GM12874 (cell line): Measurements from ENCODE around the gene AIFM3.

Experiments used
- CTCF ChIP-seq: IDR thresholded peaks from 2 replicates; pipeline ENCODE4 v1.5.1; 2011; ENCODE audit warnings: low read depth, mild to moderate bottlenecking, control low read depth, low read length, moderate library complexity; ENCODE audit not compliant: insufficient read depth

AIFM3 gene

DNA sequence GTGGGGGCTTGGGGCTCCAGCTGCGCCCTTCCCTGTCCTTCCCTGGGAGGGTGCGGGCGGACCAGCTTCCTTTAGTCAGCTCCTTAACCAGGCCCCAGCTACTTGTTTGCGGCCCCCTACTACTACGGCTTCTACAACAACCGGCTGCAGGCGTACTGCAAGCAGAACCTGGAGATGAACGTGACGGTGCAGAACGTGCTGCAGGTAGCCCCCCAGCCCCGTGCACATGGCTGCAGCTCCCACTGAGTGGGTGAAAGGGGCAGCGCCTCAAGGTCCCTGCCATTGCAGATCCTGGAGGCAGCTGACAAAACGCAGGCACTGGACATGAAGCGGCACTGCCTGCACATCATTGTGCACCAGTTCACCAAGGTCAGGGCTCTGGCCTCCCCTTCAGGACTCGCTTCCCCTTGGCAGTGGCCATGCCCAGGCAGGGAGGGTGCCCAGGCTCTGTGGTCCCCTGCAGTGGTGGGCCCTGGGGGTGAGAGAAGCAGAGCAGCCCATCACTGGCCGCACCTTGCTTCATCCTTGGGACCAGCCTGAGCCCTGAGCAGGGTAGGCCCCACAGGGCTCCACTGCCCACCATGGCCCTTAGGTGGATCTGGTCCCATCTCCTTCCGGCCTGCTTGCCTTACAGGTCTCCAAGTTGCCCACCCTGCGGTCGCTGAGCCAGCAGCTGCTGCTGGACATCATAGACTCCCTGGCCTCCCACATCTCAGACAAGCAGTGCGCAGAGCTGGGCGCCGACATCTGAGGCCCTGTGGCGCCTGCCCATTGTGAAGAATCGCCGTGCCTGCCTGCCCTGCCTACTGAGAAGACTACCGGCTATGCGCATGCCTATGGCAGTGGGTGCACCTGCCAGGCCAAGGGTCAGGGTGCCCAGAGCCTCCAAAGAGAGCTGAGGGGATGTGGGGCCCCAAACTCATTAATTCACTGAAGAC is 29.8 kb downstream of the AIFM3 start:
- no peak for TF ChIP-seq CTCF

DNA sequence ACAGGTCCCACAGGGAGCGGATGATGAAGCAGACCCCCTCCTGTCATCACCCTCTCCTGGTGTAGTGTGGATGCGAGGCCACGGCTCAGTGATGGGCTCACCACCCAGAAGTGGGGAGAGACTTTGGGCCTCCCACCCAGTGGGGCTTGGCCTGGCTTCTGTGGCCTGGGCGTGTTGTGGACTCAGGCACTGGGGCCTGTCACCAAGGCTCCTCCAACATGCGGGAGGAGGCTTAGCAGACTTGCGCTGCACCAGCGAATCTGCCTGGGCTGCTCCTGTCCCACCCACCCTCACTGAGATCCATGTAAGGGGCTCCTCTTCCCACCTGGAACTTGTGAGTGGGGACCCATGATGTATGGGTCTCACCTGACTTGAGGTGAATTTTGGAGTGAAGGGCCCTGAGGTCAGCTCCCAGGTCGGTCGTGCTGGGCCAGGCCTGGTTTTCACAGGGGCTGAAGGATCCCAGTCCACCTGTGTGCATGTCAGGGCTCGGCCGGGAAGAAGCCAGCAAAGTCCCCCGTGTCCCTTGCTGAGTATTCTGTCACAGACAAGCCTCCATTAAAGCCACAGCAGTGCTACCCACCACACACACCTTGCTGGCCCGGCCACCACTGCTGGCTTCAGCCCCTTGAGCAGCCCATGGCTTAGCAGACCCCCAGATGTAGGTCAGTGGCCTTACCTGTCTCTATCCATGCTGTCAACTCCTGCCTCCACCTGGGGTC is 30.6 kb downstream of the AIFM3 start:
- no peak for TF ChIP-seq CTCF

DNA sequence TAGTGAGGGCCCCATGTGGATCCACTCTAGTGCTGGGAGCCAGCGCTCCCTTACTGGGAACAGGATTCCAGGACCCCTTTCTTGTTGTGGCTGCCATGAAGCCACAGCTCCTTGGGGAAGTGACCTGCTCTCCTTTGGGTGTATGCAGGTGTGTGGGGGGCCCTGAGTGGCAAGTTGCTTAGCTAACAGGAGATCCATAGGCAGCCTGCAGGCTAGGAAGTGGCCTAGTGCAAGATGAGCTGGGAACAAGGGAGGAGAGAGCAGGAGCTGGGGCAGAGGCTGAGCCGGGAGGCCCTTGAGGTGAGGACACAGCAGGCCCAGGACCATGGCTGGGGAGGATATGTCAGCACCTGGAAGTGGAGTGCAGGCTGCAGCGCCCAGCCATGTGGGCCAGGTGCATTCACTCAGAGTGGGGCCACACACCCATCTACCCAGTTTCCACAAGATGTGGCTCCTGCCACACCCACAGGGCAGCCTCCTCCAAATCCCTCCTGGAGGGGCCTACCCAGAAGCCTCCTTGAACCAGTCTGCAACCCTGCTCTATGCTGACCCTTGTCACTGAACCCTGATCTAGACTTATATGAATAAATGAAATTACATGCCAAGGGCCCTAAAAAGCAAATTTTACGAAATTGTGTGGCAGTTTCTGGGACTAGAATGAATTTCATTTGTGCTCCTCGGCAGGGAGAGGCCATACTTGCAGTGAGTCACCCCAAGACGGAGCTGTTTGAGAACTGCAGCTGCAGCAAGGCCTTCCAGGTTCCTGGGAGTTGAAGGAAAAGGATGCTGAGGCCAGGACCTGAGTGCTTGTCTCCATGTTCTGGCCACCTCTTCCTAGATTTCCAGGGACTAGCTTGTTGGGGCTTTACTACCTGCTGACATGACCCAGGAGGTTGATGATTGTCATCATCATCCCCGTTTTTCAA is 31.6 kb downstream of the AIFM3 start:
- TF ChIP-seq CTCF: no peak

DNA sequence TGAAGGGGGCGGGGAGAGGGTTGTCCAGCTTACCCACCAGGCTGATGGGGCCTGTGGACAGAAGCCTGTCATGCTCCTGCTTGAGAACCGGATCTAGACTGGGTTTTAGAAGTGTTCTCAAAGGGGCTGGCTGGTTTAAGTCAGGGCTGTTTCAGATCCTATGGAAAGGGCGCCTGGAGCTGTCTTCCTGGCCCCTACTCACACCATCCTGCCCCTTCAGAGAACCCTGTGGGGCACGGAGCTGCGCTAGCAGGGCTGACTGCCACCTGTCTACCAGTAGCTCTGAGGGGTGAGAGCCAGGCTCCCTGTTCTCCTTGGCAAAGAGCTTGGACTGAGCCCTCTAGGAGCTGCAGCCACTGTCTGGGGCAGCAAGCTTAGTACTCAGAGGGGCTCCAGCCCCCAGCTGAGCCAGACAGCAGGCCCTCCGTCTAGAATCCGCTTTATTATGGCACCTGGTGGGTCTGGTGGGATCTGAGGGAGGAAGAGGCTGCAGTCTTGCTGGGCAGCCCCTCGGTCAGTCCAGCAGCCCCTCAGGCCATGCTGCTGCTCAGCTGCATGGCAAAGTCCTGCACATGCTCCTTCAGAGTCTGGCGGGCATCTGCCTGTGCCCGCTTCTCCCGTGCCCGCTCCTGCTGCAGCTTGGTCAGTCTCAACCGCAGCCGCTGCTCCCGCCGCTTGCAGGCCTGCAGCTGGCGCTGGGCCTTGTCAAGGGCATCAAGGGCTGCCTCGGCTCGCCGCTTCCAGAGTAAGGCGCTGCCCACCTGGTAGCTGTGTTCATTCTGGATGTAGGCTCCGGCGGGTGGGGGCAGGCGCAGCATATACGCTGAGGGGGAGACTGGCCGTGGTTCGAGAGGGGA is 32.5 kb downstream of the AIFM3 start:
- TF ChIP-seq CTCF: no peak

DNA sequence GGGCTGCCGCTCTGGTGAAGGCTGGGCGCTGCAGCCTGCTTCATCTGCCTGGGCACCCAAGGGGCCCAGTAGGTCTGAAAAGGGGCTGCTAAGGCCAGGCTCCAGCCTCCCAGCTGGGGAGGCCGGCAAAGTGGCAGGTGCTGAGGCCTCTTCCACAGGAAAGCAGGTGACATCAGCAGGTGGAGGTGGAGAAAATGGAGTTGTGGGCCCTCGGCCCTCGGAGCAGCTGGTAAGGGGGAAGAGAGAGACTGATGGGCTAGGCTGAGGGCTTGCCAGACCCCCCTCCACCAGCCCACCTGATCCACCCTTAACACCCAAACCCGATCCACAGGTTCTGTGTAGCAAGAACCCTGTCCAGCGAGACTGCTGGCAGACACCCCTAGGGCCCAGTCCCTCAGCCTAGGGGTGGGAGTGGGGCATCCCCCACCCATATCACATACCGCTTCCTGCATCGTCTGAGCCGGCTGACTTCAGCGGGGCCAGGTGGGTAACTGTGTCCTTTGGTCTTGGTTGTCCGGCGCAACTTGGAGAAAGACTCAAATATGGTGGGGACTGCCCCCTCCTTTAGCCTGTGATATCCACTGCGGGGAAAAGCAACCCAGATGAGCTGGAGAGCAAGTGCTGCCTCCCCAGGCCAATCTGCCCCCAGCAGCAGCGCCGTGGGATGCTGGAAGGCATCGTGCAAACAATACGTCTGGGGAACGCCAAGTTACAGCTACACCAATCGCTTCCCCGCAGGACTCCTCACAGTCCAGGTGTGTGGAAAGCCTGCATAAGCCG is 33.3 kb downstream of the AIFM3 start:
- no peak for TF ChIP-seq CTCF

- TF ChIP-seq CTCF: no peak
These were observed 34.0 kb downstream of the AIFM3 start for GRCh38 chr22:21000987-21001600.
